Large intestine (tissue), 1 donor: ENCODE results near the gene ZNF587B. TPM values are rescaled to one million over a fixed set of nuclear protein-coding genes. Genes with fewer than 3 reads are reported as not detected.

Source experiments
- polyA plus RNA-seq: library from polyadenylated mRNA; unstranded; fragments of 120-200 nt; gene quantifications from one replicate; pipeline ENCODE4 v1.2.1, GENCODE V29; 2013

ZNF587B gene
- polyA plus RNA-seq, 1 donor: 21.3 TPM

Other genes starting within 250 kb of the ZNF587B start
- gene ZIK1, start 246.2 kb upstream of the ZNF587B start, polyA plus RNA-seq: 8.7 TPM
- gene ZNF530, start 230.4 kb upstream of the ZNF587B start, polyA plus RNA-seq: 4.1 TPM
- gene ZNF134, start 216.1 kb upstream of the ZNF587B start, polyA plus RNA-seq: 18.3 TPM
- gene ZNF211, start 197.1 kb upstream of the ZNF587B start, polyA plus RNA-seq: 23.8 TPM
- gene ZSCAN4, start 161.4 kb upstream of the ZNF587B start, polyA plus RNA-seq: 0.25 TPM
- 11.3 TPM for gene ZNF551, start 148.3 kb upstream of the ZNF587B start, polyA plus RNA-seq
- gene ZNF154, start 121.1 kb upstream of the ZNF587B start, polyA plus RNA-seq: 20.3 TPM
- gene ZNF671, start 102.7 kb upstream of the ZNF587B start, polyA plus RNA-seq: 15.9 TPM
- gene ZNF776, start 83.5 kb upstream of the ZNF587B start, polyA plus RNA-seq: 21.3 TPM
- gene ZNF586, start 60.6 kb upstream of the ZNF587B start, polyA plus RNA-seq: 18.6 TPM
- gene ZNF552, start 15.4 kb upstream of the ZNF587B start, polyA plus RNA-seq: 40.9 TPM
- 61.1 TPM for gene ZNF587, start 19.6 kb downstream of the ZNF587B start, polyA plus RNA-seq
- 54.3 TPM for gene ZNF814, start 58.7 kb downstream of the ZNF587B start, polyA plus RNA-seq
- gene ZNF417, start 86.3 kb downstream of the ZNF587B start, polyA plus RNA-seq: 34.8 TPM
- 16.5 TPM for gene ZNF418, start 105.1 kb downstream of the ZNF587B start, polyA plus RNA-seq
- gene ZNF256, start 117.4 kb downstream of the ZNF587B start, polyA plus RNA-seq: 7.7 TPM
- gene C19orf18, start 144.2 kb downstream of the ZNF587B start, polyA plus RNA-seq: 1.2 TPM
- 18.5 TPM for gene ZNF606, start 172.5 kb downstream of the ZNF587B start, polyA plus RNA-seq
- gene ZSCAN1, start 203.7 kb downstream of the ZNF587B start, polyA plus RNA-seq: 0.73 TPM
- 8.2 TPM for gene ZNF135, start 229.0 kb downstream of the ZNF587B start, polyA plus RNA-seq